Measurements from ENCODE around the gene FBXL7. TPM values are rescaled to one million over a fixed set of nuclear protein-coding genes. Genes with fewer than 3 reads are reported as not detected.

Gene FBXL7
- total and polyA plus RNA-seq, 2 experiments from 2014 or later = 4.5 to 15.2 TPM

- TF ChIP-seq, protein P1, sequence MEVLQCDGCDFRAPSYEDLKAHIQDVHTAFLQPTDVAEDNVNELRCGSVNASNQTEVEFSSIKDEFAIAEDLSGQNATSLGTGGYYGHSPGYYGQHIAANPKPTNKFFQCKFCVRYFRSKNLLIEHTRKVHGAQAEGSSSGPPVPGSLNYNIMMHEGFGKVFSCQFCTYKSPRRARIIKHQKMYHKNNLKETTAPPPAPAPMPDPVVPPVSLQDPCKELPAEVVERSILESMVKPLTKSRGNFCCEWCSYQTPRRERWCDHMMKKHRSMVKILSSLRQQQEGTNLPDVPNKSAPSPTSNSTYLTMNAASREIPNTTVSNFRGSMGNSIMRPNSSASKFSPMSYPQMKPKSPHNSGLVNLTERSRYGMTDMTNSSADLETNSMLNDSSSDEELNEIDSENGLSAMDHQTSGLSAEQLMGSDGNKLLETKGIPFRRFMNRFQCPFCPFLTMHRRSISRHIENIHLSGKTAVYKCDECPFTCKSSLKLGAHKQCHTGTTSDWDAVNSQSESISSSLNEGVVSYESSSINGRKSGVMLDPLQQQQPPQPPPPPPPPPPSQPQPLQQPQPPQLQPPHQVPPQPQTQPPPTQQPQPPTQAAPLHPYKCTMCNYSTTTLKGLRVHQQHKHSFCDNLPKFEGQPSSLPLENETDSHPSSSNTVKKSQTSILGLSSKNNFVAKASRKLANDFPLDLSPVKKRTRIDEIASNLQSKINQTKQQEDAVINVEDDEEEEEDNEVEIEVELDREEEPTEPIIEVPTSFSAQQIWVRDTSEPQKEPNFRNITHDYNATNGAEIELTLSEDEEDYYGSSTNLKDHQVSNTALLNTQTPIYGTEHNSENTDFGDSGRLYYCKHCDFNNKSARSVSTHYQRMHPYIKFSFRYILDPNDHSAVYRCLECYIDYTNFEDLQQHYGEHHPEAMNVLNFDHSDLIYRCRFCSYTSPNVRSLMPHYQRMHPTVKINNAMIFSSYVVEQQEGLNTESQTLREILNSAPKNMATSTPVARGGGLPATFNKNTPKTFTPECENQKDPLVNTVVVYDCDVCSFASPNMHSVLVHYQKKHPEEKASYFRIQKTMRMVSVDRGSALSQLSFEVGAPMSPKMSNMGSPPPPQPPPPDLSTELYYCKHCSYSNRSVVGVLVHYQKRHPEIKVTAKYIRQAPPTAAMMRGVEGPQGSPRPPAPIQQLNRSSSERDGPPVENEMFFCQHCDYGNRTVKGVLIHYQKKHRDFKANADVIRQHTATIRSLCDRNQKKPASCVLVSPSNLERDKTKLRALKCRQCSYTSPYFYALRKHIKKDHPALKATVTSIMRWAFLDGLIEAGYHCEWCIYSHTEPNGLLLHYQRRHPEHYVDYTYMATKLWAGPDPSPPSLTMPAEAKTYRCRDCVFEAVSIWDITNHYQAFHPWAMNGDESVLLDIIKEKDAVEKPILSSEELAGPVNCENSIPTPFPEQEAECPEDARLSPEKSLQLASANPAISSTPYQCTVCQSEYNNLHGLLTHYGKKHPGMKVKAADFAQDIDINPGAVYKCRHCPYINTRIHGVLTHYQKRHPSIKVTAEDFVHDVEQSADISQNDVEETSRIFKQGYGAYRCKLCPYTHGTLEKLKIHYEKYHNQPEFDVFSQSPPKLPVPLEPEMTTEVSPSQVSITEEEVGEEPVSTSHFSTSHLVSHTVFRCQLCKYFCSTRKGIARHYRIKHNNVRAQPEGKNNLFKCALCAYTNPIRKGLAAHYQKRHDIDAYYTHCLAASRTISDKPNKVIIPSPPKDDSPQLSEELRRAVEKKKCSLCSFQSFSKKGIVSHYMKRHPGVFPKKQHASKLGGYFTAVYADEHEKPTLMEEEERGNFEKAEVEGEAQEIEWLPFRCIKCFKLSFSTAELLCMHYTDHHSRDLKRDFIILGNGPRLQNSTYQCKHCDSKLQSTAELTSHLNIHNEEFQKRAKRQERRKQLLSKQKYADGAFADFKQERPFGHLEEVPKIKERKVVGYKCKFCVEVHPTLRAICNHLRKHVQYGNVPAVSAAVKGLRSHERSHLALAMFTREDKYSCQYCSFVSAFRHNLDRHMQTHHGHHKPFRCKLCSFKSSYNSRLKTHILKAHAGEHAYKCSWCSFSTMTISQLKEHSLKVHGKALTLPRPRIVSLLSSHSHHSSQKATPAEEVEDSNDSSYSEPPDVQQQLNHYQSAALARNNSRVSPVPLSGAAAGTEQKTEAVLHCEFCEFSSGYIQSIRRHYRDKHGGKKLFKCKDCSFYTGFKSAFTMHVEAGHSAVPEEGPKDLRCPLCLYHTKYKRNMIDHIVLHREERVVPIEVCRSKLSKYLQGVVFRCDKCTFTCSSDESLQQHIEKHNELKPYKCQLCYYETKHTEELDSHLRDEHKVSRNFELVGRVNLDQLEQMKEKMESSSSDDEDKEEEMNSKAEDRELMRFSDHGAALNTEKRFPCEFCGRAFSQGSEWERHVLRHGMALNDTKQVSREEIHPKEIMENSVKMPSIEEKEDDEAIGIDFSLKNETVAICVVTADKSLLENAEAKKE (CRISPR knock-in tag; IDR thresholded peaks at IDR 0.05) = no peak
- TF ChIP-seq JUNB (IDR thresholded peaks at IDR 0.05; ENCODE audit: unreplicated experiment) (no peak), NANOG (IDR thresholded peaks at IDR 0.05; ENCODE audit: borderline replicate concordance) (no peak)
Measured at GRCh38 chr5:15715967-15716366, 216.0 kb downstream of the FBXL7 start (continued).

- H2AFZ ChIP-seq = no peak overlapping the region
- Mint-ChIP-seq H3K27me3 (ENCODE audit: insufficient read depth, low read depth, poor library complexity) (peaks cover 3% of the 10 kb centered on the region), H3K27ac (no peak overlapping the region), H3K36me3 (ENCODE audit: low read depth) (no peaks in the 10 kb centered on the region), H3K4me3 (no peak overlapping the region), H3K9me3 (no peaks in the 10 kb centered on the region), H3K4me1 (peaks cover 44% of the 10 kb centered on the region)
- no peaks in the 10 kb centered on the region for H3K27me3 ChIP-seq (ENCODE audit: insufficient read depth)
- TF ChIP-seq, protein P1 (CRISPR knock-in tag; IDR thresholded peaks at IDR 0.05) = no peak
- H3K9me2 ChIP-seq (ENCODE audit: insufficient read depth) = no peaks in the 10 kb centered on the region; the same call in 1 of the 2 replicates
- no peaks in the 10 kb centered on the region for H3K36me3 ChIP-seq (ENCODE audit: insufficient read depth)
- H3K27ac ChIP-seq (ENCODE audit: low read depth) = no peak overlapping the region
- no peaks in the 10 kb centered on the region for H4K20me1 ChIP-seq (replicated peaks; ENCODE audit: insufficient read depth)
- no peak overlapping the region for H3K4me2 ChIP-seq
- H3K4me3 ChIP-seq = no peak overlapping the region
- DNase-seq (ENCODE audit: low spot score) (no peak), ATAC-seq (peak; percentile 42; the same call in 1 of the 3 replicates)
- peaks cover 16% of the 10 kb centered on the region; the same call in 1 of the 2 replicates for H3K79me2 ChIP-seq (replicated peaks; ENCODE audit: insufficient read depth)
- no peaks in the 10 kb centered on the region for H3F3A ChIP-seq (replicated peaks; ENCODE audit: low read depth)
- H3K4me1 ChIP-seq (ENCODE audit: insufficient read depth) = peaks cover 46% of the 10 kb centered on the region
Measured at GRCh38 chr5:15717001-15717400, 217.0 kb downstream of the FBXL7 start.
